ENCODE results near the gene BCL2.
"Not testable (repeated sequence)": the region's sequence is repeated elsewhere in the genome, so short reads cannot be mapped to it uniquely, and the experiment has no call there.

Gene BCL2

GRCh38 chr18:63236921-63237846 lies 82.4 kb downstream of the BCL2 start:
- no peak overlapping the region for H3K27ac ChIP-seq
- TF ChIP-seq, protein P1, sequence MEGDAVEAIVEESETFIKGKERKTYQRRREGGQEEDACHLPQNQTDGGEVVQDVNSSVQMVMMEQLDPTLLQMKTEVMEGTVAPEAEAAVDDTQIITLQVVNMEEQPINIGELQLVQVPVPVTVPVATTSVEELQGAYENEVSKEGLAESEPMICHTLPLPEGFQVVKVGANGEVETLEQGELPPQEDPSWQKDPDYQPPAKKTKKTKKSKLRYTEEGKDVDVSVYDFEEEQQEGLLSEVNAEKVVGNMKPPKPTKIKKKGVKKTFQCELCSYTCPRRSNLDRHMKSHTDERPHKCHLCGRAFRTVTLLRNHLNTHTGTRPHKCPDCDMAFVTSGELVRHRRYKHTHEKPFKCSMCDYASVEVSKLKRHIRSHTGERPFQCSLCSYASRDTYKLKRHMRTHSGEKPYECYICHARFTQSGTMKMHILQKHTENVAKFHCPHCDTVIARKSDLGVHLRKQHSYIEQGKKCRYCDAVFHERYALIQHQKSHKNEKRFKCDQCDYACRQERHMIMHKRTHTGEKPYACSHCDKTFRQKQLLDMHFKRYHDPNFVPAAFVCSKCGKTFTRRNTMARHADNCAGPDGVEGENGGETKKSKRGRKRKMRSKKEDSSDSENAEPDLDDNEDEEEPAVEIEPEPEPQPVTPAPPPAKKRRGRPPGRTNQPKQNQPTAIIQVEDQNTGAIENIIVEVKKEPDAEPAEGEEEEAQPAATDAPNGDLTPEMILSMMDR (IDR thresholded peaks at IDR 0.05), result no peak
- no peak for TF ChIP-seq ZFX (IDR thresholded peaks at IDR 0.05; ENCODE audit: borderline replicate concordance)

DNA sequence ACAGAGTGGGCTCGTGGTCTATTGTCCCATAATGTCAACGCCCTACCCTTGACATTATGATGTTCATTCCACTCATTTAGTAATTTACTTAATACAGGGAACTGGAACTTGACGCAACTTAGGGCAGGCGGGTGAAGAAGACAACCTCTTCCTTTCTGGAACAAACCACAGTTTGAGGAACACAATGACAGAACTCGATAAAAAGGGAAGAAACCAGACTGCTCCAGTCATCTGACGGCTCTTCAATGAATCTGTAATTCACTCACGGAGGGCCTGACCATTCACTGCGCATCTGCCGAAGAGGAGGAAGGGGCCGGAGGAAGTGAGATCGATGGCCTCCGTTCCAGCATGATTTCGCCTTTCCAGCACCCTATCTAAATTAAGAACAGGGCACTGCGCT lies 83.2 kb downstream of the BCL2 start:
- TF ChIP-seq ZFX (IDR thresholded peaks at IDR 0.05; ENCODE audit: borderline replicate concordance), result no peak
- TF ChIP-seq, protein P1 (IDR thresholded peaks at IDR 0.05), result no peak
- H3K27ac ChIP-seq, result no peak overlapping the region

- H3K27ac ChIP-seq, result not testable (repeated sequence)
These were observed 83.6 kb downstream of the BCL2 start for GRCh38 chr18:63235920-63236319.

- TF ChIP-seq ZFX (IDR thresholded peaks at IDR 0.05; ENCODE audit: borderline replicate concordance), result no peak
- TF ChIP-seq, protein P1 (IDR thresholded peaks at IDR 0.05), result no peak
- H3K27ac ChIP-seq, result no peak overlapping the region
These were observed 84.7 kb downstream of the BCL2 start for GRCh38 chr18:63234841-63235240.

DNA sequence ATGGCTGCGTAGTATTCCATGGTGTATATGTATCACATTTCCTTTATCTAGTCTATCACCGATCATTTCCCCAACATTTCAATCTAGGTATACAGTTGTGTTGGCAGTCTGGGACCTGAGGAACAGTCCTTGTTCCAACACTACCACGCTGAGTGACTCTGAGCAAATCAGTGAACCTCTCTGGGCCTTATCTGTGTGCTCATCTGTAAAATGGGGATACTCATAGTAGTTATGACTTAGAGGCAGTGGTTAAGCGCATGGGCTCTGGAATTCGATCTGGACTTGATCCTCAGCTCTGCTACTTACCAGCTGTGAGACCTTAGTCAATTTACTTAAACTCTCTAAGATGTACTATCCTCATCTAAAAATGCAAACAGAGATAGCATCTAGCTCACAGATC lies 85.1 kb downstream of the BCL2 start:
- TF ChIP-seq, protein P1 (IDR thresholded peaks at IDR 0.05), result no peak
- no peak for TF ChIP-seq ZFX (IDR thresholded peaks at IDR 0.05; ENCODE audit: borderline replicate concordance)
- H3K27ac ChIP-seq, result no peak overlapping the region

GRCh38 chr18:63233334-63233733 lies 86.2 kb downstream of the BCL2 start:
- H3K27ac ChIP-seq, result no peak overlapping the region
- TF ChIP-seq, protein P1 (IDR thresholded peaks at IDR 0.05), result no peak
- TF ChIP-seq ZFX (IDR thresholded peaks at IDR 0.05; ENCODE audit: borderline replicate concordance), result no peak

- TF ChIP-seq ZFX (IDR thresholded peaks at IDR 0.05; ENCODE audit: borderline replicate concordance), result no peak
- no peak overlapping the region for H3K27ac ChIP-seq
These were observed 86.7 kb downstream of the BCL2 start for GRCh38 chr18:63232826-63233225.

DNA sequence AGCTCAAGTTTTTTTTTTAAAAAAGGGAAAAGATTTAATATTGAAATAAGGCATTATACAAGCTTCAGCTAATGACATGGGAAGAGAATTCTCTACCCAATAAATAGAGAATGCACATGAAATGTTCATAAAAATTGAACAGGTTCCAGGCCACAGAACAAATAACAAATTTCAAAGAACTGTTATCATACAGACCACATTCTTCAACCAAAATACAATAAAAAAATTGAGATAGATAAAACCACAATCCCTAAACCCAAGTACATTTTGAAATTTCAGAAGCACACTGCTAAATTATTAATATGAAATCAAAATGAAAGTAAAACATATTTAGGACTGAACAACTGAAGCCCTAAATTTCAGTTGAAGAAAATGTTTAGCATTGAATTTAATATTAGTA lies 89.6 kb downstream of the BCL2 start:
- no peak for TF ChIP-seq ZFX (IDR thresholded peaks at IDR 0.05; ENCODE audit: borderline replicate concordance)
- TF ChIP-seq, protein P1 (IDR thresholded peaks at IDR 0.05), result no peak
- H3K27ac ChIP-seq, result no peak overlapping the region
